Stimulated activated CD8-positive, alpha-beta memory T cell treated with anti-CD3 and anti-CD28 coated beads, Interleukin-4, amount 100 ng/mL, for 24 hours (primary cell): ENCODE measurements around the gene TSEN54.

Experiments
- DNase-seq: peaks from one replicate; pipeline ENCODE4 v3.0.0-alpha.2; 2020; ENCODE audit warnings: low read depth

Gene TSEN54

DNA sequence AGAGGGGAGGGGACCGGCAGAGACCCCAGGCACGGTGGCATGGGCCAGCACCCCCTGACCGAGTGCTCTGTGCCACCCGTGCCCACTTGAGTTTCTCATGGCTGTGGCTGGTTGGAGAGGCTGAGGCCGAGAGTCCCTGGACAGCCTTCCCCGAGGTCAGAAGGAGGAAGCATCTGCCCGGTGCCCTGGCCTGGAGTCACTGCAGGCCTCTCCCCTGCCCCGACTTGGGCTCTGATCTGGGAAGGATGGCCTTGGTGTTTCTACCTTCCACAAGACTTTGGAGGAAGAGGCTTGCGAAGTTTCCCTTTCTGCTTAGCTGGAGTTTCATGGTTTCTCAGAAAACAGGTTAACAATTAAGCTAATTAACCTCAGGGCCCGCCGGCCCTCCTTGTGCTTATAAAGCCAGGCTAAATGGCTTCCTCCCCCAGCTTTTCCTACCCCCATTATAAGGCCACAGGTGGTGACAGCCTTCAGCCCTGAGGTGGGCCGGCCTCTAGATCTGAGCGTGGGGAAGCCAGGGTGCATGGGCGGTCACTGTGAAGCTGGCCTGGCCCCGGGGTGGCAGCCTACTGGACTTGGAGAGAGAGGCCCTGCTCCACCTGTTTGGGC lies 26.5 kb downstream of the TSEN54 start:
- no peak for DNase-seq

DNA sequence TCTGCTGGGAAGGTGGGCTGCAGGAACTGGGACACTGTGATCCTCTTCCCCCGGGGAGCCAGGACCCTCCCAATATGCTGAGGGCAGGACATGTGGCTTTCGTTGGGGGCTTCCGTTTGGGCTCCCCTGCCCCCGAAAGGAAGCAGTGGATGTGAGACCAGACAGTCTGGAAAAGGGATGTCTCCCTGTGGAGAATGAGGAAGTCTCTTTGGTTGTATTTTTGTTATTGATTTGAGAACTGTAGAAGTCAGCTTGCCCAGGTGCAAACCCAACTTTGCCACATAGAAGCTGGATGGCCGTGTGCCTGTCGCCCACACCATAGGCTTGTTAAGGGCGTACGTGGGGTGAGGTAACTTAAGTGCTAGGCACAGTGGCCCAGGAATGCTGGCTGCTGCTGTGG lies 27.9 kb downstream of the TSEN54 start:
- DNase-seq, result no peak

DNA sequence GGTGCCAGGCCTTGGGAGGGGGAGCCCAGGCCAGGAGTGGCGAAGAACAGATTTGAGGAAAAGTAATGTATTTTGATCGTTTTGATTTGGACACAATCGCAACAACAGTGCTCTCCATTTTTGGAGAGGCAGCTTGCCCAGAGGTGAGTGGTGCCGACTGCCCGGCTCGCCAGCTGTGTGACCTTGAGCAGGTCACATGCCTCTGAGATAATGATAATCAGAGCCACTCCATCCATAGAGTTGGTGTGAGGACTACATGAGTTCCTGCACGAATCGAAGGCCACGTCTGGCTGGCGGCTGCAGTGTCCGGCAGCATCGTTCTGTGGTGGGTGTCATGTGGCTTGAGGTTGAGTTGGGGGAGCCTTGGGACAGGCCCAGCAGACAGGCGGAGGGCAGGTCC lies 29.9 kb downstream of the TSEN54 start:
- DNase-seq, result no peak

DNA sequence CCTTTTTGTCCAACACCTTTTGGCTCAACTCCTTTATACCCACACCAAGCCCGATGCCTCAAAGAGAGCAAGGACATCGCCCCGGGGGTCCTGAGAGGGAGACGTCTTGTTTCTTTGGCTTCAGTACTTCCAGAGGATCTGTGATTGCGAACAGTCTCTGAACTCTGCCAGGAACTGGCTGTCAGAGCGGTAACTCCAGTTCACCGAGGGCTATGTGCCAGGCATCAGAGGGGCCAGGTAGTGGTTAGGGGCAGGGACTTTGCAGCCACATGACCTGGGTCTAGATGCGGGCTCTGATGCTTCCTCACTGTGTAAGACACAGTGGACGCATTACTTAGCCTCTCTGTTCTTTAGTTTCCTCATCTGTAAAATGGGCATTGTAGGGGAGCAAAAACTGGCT lies 30.8 kb downstream of the TSEN54 start:
- no peak for DNase-seq

DNA sequence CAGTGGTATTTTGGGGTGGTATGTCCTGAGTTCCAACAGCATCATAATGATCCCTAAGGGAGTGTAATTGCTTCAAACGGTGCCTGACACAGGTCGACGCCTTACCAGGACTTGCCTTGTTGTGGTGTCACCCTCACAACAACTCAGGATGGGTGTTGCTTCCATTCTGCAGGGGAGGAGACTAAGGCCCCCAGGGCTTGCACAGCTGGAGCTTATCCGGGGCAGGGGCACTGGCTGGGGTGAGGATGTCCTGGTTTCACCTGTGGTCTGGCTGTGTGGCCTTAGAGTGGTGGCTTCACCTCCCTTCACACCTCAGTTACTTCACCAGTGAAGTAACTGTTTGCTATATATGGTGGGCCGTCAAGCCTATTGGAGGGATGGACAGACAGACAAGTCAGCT lies 32.5 kb downstream of the TSEN54 start:
- no peak for DNase-seq

DNA sequence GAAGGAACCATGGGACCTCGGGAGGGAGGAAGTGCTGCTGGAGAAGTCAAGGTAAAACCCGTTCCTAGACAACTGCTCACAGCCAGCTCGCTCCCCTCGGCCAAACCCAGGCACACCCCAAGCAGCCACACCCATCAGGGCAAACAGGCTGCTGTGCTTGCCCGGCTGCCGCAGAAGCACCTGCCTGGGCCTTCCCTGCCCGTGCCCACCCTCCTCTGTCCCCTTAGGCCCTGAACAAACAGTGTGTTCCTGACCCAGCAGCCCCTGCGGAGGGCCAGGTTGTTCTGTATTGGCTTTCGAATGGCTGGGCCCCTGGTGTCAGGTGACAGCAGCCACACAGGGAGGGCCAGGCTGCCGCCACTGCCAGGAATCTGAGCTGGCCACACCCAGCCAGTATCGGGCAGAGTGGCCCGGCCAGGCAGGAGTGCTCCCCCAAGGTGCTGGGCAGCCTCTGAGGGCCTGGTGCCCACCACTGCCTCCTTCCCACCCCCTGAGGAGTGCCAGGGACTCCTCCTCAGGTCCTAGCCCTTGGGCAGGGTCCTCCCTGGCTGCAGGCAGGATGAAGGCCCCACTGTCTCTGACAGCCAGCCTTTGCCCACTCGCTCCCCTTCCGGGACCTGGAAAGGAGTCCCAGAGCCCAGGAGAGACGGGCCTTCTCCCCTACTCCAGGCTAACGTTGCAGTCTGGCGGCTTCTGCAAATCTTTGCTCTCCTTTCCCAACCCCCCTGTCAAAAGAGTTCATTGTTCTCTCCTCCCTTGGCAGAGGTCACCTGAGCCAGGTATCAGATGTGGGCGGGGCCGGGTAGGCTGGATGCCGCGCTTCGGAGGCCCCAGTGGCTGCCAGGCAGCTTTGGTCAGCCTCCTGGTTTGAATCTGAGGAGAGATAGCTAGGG lies 33.2 kb downstream of the TSEN54 start:
- DNase-seq, result no peak

DNA sequence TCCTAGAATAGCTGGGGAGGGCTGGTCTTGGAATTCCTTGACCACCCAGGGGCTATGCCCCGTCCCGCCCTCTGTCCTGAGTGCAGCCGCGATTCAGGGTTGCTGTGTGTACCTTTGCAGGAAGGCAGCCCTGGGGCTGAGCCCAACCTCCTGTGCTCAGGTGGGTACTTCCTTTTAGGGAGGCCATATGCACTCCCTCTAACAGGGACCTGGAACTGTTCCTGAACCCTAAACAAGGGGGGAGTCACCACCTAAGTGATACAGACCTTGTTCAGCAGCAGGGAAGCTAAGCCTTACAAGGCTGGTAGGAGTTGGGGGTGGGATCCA lies 33.8 kb downstream of the TSEN54 start:
- no peak for DNase-seq

DNA sequence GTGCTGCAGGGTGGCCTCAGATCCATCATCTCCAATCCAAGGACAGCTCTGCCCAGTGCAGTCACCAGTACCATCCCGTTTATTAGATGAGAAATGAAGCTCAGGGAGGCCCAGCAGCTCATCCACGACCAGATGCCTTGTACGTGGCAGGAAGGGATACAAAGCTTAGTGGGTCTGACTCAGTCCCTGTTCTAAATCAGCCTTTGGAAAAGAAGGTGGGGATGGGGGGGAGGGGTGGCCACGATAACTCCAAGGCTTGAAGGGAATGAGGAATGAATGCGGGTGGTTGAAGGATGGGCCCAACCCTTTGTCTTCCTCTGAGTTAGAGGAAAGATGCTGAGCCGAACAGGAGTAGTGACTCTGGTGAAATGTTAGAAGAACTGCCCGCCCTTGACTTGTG lies 34.9 kb downstream of the TSEN54 start:
- no peak for DNase-seq

DNA sequence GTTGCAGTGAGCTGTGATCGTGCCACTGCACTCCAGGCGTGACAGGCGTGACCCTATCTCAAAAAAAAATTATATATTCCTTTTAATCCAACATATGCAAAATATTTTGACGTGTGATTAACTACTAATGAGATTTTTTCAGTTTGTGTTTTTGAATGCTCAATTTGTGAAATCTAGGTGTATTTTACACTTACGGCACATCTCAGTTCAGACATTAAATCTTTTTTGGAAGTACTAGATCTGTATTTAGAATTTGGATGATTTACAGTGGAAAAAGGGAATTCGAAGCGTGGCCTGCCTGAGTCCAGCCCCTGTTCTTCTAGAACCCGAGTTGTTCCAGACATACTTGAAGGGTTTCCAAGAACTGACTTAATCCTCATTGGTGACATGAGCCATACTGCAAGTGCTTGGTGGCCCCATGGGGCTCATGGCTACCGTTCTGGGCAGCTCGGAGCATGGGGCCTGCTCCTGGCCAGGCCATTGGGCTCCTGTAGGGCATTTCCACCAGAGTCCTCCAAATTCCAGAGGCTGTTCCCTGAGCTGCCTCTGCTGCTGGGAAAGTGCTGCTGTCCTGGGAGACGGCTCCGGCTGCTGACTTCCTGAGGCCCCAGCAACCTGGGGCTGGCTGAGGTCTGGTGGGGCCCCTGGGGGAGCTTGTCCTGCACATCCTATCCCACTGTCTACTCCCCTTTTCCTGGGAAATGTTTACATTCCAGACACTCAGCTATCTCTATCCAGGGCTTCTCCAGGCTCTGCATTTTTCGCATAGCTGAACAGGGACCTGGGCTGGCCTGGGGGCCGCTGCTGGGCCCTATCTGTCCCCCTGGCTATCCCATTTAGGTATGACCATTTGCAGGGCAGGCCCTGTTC lies 36.3 kb downstream of the TSEN54 start:
- DNase-seq, result no peak

DNA sequence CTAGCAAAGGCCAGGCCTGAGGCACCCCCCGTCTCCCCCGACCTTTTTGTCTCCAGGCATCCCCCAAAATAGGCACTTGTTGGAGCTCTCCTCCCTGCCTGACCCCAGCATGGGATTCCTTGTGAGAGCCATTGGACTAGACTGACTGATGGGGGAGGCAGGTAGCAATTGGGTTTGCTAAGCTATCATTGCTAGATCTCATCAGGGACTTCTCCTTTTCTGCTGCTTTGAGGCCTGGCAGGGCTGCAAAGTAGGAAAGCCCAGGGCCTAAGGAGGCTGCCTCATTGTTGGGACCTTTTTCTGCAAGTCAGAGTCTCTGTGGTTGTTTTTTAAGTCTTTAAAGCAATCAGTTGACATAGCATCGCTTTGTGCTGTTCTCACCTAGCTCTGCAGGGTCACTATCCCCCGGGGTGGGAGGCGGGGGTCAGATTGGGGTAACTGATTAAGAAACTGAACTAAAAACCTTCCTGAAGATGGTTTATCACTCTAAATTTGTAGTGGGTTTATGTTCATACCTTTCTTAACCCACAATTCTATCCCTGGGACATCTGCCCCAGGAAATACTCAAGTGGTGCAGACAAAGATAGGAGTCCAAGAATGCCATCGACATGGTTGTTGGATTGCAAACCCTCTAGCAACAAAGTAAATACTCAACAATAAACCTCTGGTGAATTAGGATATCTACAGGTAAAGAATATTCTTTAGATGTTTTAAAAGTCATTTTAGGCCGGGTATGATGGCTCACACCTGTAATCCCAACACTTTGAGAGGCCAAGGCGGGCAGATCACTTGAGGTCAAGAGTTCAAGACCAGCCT lies 37.2 kb downstream of the TSEN54 start:
- no peak for DNase-seq

DNA sequence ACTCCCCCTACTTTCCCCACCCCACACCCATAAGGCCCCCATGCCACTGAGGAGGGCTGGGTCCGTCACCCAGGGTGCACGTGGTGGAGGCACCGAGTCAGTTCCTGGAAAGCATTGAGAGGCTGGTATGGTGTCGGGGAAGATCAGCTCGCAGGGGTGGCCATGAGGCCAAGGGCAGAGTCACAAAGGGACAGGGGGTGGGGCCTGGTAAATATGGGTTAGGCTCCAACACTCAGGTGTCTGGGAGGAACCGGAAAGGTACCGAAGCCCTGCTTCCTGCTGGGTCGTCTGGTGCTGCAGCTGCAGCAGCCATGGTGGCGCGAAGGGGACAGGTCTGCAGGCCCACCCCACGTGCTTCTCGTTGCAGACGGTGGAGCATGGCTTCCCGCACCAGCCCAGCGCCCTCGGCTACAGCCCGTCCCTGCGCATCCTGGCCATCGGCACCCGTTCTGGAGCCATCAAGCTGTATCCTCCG lies 39.4 kb downstream of the TSEN54 start:
- DNase-seq, result no peak

DNA sequence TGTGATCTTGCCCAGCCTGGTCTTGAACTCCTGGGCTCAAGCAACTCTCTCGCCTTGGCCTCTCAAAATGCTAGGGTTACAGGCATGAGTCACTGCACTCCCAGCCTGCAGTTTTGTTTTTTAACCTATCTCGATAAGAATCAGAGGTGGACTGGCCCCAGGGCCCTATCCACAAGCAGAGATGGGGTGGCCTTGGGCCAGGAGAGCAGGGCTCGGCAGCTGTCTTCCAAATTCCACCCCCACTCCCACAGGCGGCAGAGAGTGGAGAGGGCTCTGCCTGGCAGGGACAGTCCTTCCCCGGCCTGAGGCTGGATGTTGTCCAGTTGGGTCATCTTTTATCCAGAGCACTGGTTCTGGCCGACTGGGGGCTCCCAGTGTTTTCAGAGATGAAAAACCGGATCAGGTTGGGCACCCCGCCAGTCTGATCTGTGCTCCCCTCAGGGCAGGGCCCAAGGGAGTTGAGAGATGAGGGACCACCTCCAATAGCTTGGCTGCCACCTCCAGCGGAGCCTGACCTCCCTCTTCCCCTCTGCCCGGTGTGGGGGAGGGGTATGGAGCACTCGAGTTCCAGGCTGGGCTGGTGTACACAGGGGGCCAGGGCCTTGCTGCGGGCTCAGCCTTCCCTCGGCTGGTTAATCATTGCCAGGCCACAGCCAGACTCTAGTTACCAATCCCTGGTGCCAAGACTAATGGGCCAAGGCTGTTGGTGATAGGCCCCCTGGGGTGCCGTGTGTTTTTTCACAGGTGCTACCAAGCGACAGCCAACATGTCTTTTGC lies 40.9 kb downstream of the TSEN54 start:
- no peak for DNase-seq

DNA sequence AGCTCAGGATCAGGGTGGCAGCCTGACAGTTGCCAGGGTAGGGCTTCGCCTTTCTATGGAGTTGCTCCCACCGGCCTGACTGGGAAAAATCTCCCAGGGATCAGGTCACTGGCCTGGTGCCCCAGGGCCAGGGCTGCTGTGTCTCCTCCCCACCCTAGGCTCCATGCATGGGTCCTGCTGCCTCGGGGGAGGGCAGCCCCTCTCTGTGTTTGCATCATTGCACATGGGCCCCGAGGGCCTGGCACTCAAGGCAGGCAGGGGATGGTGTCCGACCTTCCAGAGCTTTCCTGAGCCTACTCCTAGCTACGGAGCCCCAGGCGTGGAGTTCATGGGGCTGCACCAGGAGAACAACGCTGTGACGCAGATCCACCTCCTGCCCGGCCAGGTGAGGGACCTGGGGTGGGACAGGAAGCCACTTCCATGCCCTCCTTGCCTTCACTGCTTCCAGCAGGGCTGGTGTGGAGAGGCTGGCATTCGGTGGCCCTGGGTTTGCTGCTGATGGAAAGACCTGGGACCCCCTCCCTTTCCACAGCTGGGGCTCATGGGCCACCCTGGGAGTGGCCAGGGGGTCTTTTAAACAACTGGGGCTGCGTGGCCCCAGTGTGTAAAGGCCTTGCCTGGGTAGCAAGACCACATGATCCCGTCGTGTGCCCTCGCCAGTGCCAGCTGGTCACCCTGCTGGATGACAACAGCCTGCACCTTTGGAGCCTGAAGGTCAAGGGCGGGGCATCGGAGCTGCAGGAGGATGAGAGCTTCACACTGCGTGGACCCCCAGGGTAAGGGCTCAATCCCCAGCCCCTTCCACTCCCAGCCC lies 41.7 kb downstream of the TSEN54 start:
- no peak for DNase-seq

DNA sequence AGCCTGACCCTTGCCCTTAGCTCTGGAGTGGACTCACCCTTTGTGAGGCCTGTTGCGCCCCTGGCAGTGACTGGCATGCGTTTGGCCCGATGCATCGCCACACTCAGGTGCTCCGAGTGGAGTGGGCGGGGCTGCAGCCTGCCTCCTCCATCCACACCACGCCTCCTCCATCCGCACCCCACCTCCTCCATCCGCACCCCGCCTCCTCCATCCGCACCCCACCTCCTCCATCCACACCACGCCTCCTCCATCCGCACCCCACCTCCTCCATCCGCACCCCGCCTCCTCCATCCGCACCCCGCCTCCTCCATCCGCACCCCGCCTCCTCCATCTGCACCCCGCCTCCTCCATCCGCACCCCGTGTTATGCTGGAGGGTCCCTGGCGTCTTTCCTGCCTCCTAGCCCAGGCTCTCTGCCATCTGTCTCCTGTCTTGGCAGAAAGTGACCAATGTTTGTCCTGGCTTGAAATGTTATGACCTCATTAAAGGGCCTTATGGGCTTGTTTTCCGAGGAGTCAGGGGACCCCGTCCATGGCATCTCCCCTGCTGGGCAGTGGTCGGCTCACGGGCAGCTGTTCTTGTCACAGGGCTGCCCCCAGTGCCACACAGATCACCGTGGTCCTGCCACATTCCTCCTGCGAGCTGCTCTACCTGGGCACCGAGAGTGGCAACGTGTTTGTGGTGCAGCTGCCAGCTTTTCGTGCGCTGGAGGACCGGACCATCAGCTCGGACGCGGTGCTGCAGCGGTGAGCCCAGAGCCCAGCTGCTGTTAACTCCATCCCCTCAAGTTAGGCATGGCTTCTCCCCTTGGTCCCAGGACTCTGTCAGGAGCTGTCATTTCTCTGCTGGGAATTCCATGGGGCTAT lies 42.6 kb downstream of the TSEN54 start:
- DNase-seq, result no peak

DNA sequence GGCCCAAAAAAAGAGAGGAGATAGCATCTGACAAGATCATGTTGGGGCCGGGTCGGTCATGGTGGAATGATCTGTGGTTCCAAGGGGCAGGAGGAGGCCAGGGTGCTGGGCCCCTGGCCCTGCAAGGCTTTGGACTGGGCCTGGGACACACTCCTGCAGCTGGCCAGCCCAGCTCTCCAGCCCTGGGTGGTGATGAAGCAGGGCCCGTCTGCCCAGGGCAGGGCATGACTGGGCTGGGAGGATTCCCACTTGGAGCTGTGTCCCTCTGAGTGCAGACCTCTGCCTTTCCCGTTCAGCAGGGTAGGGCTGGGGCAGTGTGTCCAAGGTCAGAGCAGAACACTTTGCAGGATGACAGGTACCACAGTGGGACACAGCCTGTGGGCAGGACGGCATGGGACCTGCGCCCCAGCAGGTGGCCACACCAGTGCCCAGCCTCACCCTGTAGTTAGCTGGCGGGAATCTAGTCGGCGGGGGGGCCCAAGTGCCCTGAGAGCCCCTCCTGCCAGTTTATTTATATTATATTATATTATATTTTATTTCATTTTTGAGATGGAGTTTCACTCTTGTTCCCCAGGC lies 43.7 kb downstream of the TSEN54 start:
- DNase-seq, result no peak

DNA sequence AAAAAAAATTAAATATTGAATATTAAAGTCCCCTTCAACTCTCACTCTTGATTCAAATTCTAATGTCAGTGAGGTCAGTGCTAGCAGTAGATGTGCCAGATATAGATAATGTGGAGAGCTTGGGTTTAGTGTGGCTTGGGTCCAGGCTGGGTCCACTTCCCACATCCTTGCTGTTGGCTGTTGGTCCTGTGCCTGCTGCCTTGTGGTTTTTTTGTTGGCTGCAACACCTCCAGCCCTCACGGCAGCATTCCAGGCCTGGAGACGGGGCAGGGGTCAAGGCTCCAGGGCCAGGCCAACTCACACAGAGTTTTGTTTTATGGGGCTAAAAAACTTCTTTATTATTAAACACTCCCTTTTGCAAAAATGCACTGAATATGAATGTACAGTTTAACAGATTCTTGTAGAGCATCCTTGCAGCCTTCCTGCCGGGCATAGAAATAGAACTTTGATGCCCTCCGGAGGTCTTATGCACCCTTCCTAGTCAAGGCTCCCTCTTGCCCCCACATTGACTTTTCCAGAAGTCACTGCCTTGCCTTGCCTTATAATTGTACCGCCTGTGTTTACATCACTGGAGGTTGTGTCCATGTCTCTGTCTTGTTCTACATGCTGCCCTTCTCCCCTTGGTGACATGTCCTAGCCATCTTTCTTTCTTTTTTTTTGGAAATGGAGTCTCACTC lies 45.7 kb downstream of the TSEN54 start:
- no peak for DNase-seq

DNA sequence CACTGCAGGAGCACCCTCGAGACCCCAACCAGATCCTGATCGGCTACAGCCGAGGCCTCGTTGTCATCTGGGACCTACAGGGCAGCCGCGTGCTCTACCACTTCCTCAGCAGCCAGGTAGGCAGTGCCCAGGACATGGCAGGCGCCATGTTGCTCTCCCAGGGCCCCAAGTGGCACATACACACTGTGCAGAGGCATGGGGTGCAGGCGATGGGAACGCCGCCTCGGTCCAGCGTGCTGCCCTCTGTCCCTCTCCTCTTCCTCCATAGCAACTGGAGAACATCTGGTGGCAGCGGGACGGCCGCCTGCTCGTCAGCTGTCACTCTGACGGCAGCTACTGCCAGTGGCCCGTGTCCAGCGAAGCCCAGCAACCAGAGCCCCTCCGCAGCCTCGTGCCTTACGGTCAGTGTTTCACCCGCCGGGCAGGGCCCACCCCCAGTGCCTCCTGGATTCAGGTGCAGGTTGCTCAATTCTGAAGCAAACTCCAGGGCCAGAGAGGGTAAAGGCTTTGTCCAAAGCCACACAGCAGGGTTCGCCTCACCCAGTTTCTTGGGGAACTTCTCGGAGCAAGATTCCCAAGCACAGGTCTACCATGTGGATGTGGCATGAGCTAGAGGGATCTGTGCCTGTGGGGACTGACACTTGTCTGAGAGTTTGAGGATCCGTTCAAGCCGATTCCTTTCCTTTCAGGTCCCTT lies 46.9 kb downstream of the TSEN54 start:
- DNase-seq, result no peak

DNA sequence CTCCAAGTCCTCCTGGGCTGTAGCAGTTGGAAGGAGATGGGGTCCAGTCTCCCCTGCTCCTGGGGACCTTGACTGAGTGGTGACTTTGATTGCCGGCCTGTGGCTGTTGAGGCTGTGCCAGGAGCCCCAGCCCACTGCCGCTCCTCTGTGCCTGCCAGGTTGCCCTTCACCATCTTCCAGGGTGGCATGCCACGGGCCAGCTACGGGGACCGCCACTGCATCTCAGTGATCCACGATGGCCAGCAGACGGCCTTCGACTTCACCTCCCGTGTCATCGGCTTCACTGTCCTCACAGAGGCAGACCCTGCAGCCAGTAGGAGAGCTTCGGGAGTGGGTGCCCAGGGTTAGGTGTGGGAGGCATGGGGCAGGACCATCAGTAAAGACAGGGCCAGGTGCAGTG lies 47.9 kb downstream of the TSEN54 start:
- DNase-seq, result no peak
